WERI-Rb-1 (cell line): ENCODE measurements around the gene CDC34.

Source experiments
- DNase-seq: peaks from one replicate; pipeline ENCODE4 v3.0.0-alpha.2; 2020
- H3K27ac ChIP-seq: fragments of 250-450 bp; sonication (Bioruptor Pico); 2 replicates; pipeline ENCODE4 v1.5.1; 2020; ENCODE audit warnings: mild to moderate bottlenecking, moderate library complexity
- H3K27me3 ChIP-seq: fragments of 250-450 bp; sonication (Bioruptor Pico); 2 replicates; pipeline ENCODE4 v1.5.1; 2021; ENCODE audit warnings: mild to moderate bottlenecking, low read depth, moderate library complexity; ENCODE audit not compliant: insufficient read depth, severe bottlenecking
- H3K36me3 ChIP-seq: fragments of 250-450 bp; sonication (Bioruptor Pico); 2 replicates; pipeline ENCODE4 v1.5.1; 2020; ENCODE audit warnings: mild to moderate bottlenecking, moderate library complexity
- H3K4me3 ChIP-seq: 2 replicates; pipeline ENCODE4 v1.5.1; 2011; ENCODE audit warnings: low read depth, mild to moderate bottlenecking, control low read depth, low read length
- H3K9me3 ChIP-seq: fragments of 250-450 bp; sonication (Bioruptor Pico); 2 replicates; pipeline ENCODE4 v1.5.1; 2021; ENCODE audit warnings: mild to moderate bottlenecking, moderate library complexity; ENCODE audit not compliant: severe bottlenecking
- TF ChIP-seq, protein P1 (sequence below): IDR thresholded peaks from 2 replicates; pipeline ENCODE4 v1.5.1; 2011; ENCODE audit warnings: low read depth, mild to moderate bottlenecking, control low read depth, inconsistent platforms, low read length

Gene CDC34

DNA sequence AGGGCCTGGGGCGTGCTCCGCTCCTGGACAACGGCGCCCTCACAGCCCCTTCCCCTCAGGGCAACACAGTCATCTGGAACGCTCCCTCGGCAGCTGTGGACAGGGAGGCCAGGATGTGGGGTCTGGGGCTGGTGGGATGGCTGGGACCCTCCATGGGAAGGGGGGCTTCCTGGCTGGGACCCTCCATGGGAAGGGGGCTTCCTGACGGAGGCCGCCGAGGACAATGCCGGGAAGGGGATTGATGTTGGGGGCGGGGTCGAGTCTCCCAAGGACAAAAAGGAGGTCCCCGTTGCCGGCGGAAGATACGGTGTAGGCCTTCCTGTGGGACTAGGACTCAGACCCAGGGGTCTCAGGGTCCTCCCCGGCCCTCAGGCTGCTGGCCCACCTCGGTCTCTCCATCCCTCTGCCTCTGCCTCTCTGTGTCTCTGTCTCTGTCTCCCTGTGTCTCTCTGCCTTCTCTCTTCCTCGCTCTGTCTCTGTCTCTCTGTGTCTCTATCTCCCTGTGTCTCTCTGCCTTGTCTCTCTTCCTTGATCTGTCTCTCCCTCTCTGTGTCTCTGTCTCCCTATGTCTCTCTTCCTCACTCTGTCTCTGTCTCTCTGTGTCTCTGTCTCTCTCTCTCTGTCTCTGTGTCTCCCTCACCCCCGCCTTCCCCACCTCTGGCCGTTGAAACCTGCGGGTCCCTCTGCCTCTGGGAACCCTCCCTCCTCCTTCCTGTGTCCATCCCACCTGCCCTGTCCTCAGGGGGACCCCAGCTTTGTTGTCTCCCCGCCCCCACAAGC, 38.0 kb upstream of the CDC34 start:
- TF ChIP-seq, protein P1, sequence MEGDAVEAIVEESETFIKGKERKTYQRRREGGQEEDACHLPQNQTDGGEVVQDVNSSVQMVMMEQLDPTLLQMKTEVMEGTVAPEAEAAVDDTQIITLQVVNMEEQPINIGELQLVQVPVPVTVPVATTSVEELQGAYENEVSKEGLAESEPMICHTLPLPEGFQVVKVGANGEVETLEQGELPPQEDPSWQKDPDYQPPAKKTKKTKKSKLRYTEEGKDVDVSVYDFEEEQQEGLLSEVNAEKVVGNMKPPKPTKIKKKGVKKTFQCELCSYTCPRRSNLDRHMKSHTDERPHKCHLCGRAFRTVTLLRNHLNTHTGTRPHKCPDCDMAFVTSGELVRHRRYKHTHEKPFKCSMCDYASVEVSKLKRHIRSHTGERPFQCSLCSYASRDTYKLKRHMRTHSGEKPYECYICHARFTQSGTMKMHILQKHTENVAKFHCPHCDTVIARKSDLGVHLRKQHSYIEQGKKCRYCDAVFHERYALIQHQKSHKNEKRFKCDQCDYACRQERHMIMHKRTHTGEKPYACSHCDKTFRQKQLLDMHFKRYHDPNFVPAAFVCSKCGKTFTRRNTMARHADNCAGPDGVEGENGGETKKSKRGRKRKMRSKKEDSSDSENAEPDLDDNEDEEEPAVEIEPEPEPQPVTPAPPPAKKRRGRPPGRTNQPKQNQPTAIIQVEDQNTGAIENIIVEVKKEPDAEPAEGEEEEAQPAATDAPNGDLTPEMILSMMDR, result no peak
- Histone ChIP-seq H3K27me3 (peaks cover 10% of the 10 kb centered on the region), H3K9me3 (peaks cover 6% of the 10 kb centered on the region), H3K4me3 (no peak overlapping the region), H3K27ac (no peak overlapping the region), H3K36me3 (peaks cover 2% of the 10 kb centered on the region; the same call in 1 of the 2 replicates)
- DNase-seq, result no peak

- H3K27ac ChIP-seq, result no peak overlapping the region
- no peak overlapping the region for H3K4me3 ChIP-seq
- no peaks in the 10 kb centered on the region for H3K36me3 ChIP-seq
- TF ChIP-seq, protein P1, result no peak
- H3K27me3 ChIP-seq, result peaks cover 10% of the 10 kb centered on the region
- H3K9me3 ChIP-seq, result peaks cover 6% of the 10 kb centered on the region
- DNase-seq, result no peak
Measured at GRCh38 chr19:494171-495080, 37.1 kb upstream of the CDC34 start.

DNA sequence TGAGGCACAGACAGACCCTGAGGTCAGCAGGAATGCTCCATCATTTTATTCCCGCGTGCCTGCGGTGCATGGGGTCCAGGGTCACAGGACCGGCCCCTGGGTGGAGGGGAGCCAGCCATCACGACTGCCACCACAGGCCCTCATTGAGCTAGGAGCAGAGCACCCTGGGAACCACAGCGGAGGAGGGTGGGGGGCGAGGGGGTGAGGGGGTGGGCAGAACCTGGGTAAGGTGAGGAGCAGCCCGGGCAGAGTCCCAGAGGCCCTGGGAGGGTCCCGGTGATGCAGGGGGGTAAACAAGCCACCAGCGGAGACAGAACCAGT, 36.5 kb upstream of the CDC34 start:
- DNase-seq, result no peak
- no peaks in the 10 kb centered on the region for H3K36me3 ChIP-seq
- TF ChIP-seq, protein P1, result no peak
- no peak overlapping the region for H3K4me3 ChIP-seq
- H3K9me3 ChIP-seq, result peaks cover 6% of the 10 kb centered on the region
- H3K27ac ChIP-seq, result no peak overlapping the region
- H3K27me3 ChIP-seq, result peaks cover 10% of the 10 kb centered on the region

DNA sequence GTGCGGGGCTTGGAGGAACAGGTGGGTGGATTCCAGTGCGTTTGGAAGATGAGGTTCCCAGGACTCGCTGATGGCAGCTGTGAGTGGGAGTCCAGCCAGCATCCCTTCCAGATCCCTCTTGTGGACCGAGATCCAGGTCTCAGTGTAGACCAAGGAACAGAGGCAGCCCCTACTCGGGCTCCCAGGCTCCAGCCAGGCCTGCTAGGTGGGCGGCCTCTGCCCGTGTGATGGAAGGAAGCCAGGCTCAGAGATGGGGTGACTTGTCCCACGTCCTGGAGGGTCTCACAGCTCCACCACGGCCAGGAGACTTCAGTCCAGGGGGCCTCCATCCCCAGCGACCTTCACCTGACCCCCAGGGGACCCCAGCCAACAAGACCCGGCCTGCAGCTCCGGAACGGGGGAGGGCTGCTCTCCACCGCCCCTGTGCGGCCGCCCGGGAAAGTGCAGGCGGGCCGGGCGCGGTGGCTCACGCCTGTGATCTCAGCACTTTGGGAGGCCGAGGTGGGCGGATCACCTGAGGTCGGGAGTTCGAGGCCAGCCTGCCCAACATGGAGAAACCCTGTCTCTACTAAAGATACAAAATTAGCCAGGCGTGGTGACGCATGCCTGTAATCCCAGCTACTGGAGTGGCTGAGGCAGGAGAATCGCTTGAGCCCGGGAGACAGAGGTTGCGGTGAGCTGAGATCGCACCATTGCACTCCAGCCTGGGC, 36.0 kb upstream of the CDC34 start:
- TF ChIP-seq, protein P1, result peak; percentile 80
- Histone ChIP-seq H3K36me3 (no peaks in the 10 kb centered on the region), H3K4me3 (no peak overlapping the region), H3K27me3 (peaks cover 10% of the 10 kb centered on the region), H3K9me3 (peaks cover 6% of the 10 kb centered on the region), H3K27ac (no peak overlapping the region)
- peak; percentile 47 for DNase-seq

DNA sequence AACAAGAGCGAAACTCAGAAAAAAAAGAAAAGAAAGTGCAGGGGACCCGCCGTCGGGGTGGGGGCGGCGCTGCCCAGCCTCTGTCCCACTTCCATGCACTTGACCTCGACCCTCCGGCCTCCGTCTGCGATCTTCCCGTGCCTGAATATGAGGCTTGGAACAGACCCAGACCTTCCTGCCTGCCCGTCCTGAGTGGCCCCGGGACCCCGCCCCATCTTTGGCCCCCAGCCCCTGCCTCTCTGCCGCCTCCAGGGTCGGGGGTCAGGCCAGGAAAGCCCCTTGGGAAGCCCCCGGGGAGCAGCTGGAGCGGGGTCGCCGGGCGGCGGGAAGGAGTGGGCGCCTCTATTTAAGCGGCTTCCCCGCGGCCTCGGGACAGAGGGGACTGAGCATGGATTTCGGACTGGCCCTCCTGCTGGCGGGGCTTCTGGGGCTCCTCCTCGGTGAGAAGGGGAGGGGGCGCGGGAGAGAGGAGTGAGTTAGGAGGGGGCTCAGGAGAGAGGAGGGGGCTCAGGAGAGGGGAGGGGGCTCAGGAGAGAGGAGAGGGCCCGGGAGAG, 35.4 kb upstream of the CDC34 start, which contains the start of gene MADCAM1:
Gene MADCAM1 (plus strand): TSS at position 375 of the 554 bp plus-strand sequence. CDS start 14 bp downstream, at position 389.
- H3K27me3 ChIP-seq, result peaks cover 10% of the 10 kb centered on the region
- TF ChIP-seq, protein P1, result no peak
- no peak within 1 kb of the TSS for H3K27ac ChIP-seq
- H3K36me3 ChIP-seq, result no peaks in the 10 kb centered on the region
- no peak for DNase-seq
- peaks cover 6% of the 10 kb centered on the region for H3K9me3 ChIP-seq
- H3K4me3 ChIP-seq, result peak within 1 kb of the TSS; percentile 21
